ENCODE results near the gene VSTM2L.

GRCh38 chr20:37911261-37911660 is 8.3 kb downstream of the VSTM2L start:
- TF ChIP-seq, protein P1, sequence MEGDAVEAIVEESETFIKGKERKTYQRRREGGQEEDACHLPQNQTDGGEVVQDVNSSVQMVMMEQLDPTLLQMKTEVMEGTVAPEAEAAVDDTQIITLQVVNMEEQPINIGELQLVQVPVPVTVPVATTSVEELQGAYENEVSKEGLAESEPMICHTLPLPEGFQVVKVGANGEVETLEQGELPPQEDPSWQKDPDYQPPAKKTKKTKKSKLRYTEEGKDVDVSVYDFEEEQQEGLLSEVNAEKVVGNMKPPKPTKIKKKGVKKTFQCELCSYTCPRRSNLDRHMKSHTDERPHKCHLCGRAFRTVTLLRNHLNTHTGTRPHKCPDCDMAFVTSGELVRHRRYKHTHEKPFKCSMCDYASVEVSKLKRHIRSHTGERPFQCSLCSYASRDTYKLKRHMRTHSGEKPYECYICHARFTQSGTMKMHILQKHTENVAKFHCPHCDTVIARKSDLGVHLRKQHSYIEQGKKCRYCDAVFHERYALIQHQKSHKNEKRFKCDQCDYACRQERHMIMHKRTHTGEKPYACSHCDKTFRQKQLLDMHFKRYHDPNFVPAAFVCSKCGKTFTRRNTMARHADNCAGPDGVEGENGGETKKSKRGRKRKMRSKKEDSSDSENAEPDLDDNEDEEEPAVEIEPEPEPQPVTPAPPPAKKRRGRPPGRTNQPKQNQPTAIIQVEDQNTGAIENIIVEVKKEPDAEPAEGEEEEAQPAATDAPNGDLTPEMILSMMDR (IDR thresholded peaks at IDR 0.05), result no peak
- no peak for TF ChIP-seq ZFX (IDR thresholded peaks at IDR 0.05; ENCODE audit: borderline replicate concordance)

Measured in 22Rv1 (cell line).